Eye (tissue), 1 donor: ENCODE data around the gene LARP1.

Source experiments
- DNase-seq: peaks from one replicate; pipeline ENCODE4 v3.0.0-alpha.2; 2015

LARP1 gene

DNA sequence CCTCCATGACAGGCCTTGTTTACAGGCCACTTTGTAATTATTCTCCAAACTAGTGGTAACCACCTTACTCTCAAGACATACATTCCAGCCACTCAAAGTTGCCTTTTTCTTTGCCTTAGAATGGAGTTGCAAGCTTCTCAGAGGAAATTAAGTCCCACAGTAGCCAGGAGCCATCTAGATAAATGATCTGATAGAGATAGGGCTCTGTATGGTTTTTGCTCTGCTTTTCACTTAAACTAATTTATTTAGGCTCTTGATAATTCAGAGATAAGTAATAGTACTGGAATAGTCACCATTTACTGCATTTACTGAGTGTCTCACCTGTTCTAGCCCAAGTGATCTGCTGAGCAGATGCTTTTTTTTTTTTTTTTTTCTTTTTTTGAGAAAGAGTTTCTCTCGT lies 7.5 kb downstream of the LARP1 start:
- DNase-seq = no peak

DNA sequence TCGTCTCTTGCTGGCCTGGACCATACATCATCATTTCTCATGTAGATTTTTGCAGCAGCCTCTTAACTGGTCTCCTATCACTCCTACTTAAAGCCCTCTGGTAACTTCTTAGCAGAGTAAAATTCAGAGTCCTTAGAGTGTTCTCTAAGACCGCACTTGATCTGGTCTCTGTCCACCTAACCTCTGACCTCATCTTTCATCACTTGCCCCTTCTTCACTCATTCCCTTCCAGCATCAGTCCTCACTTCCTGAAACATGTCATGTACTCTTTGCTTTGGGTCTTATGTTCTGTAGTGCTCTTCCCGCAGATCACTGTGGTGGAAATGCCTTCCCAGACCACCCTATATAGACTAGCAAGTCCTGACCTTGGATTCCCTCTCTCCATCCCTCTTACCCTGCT lies 9.8 kb downstream of the LARP1 start:
- no peak for DNase-seq

DNA sequence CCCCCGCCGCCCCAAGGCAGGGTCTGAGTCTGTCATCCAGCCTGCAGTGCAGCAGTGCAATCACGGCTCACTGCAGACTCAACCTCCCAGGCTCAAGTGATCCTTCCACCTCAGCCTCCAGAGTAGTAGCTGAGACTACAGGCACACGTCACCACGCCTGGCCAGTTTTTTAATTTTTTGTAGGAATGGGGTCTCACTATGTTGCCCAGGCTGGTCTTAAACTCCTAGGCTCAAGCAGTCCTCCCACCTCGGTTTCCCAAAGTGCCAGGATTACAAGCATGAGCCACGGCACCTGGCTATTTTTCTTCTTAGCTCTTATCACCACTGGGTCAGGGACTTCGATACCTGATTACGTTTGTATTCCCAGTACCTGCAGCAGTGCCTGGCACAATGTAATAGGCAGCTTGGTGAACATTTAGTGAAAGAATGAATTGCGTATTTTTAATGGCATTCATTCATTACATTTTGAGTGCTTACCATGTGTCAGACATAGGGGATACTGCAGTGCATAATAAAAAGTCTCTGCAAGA lies 10.3 kb downstream of the LARP1 start:
- DNase-seq = no peak

DNA sequence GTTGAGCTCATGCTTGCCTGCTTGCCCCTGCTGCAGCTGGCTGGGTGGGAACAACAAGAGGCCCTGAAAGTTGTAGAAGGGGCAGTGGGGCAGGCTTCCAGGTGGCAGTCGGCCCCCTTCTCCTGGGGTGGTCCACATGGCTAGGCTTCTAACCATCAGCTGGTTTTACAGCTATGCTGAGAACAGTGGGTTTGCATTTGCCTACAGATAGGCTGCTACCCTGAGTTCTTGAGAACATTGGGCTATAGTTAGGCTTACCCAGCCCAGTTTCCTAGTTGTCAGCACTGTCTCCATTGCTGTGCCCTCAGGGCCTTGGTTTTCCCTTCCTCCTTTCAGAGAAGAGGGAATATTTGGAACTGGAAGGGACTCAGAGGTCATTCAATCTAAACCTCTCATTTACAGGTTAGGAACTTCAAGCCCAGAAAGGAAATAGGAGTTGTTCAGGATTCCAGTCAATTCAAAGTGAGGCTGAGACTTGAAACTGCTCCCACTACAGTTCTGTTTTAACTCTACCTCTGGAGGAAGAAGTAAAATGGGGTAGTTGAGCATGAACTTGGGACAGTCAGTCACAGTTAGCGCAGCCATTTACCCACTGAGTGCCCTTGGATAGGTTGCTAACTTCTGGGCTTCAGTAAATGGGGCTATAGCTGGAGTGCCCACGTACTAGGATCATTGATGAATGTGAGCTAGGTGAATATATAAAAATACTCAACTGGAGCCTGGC lies 11.5 kb downstream of the LARP1 start:
- no peak for DNase-seq

DNA sequence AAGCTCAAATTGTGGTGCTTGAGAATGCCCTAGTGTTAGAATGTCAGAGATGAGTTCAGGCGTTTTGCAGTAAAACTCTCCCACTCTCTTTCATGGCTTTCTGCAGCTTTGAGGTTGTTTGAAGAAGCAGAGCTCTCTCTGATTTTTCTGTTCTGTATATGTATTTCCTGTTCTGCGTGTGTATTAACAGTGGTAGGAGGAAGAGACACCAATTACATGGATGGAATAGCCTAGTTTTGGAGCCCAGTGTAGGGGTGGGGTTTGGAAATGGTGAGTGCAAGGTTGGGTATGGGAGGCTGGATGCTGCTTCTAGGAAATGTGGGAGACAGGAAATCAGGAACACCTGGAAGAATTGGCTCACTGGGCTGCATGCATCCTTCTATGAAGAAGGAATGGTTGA lies 12.4 kb downstream of the LARP1 start:
- no peak for DNase-seq

DNA sequence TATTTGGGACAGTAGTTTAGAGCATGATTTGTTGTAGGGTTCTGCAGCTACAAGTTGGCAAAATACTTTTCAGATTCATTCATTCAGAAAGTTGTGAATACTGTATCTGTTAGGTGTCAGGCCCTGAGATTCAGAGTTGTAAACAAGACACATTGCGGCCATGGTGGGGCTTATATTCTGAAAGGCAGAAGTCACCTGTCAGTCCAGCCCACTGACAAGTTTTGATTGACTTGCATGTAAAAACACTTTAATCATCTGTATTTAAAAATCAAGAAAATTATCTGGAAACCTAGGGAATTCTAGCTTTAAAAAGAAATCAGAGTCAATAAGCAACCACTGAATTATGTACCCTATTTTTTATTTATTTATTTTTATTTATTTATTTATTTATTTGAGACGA lies 13.0 kb downstream of the LARP1 start:
- no peak for DNase-seq

DNA sequence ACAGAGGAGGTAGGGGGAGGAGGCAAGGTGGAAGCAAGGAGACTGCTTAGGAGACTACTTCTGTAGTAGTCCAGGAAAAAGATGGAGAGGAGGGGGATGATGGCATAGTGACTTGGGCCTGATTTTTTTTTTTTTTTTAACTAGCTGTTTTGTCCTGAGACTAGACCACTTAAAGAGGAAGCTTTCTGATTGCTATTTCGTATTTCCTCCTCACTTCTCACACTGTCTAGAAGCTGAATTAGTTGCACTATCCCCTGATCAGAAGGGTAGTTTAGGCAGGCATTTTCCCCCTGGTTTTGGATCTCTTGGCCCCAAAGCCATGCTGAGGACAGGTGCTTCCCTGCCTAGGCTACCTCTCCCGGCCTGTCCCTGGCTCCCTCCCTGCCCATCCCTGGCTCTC lies 14.9 kb downstream of the LARP1 start:
- DNase-seq = no peak

DNA sequence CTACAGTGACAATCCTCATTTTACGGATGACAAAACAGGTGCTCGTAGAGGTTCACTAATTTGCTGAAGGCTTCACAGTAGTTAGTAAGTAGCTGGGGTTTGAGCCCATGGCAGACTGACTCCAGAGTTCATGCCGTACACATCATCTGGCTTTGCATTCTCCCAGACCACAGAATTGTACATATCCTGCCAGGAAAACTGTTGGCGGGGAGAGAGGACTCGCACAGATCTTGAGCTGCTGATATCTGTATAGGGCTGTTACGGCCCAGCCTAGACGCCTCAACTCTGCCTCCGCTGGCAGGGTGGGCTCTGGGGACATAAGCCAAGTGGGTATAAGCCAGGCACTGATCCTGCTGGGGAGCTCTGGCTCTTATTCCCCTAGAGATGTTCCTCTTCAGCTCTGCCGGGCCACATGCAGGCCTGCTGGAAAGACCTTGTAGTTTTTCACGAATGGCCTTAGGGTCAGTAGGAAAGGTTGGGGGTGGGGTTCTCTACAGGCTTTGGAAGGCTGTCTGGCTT lies 16.3 kb downstream of the LARP1 start:
- DNase-seq = peak; percentile 85

DNA sequence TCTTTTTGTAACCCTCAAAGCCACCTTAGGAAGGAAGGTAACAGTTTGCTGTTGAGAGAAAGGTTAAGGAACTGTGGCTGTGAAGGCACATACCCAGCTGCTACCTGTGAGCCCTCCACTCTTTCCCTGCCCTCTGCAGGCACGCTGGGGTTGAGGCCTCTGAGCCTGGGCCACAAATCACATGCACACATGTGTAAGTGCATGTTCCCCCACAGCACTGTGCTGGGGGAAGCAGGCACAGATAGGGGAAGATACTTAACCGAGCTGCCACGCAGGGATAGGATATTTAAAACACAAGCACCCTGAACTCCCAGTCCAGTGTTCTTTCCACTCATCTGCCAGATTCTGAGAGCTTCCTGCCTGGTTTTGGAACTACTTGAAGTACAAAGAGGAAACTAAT lies 18.1 kb downstream of the LARP1 start:
- DNase-seq = no peak

DNA sequence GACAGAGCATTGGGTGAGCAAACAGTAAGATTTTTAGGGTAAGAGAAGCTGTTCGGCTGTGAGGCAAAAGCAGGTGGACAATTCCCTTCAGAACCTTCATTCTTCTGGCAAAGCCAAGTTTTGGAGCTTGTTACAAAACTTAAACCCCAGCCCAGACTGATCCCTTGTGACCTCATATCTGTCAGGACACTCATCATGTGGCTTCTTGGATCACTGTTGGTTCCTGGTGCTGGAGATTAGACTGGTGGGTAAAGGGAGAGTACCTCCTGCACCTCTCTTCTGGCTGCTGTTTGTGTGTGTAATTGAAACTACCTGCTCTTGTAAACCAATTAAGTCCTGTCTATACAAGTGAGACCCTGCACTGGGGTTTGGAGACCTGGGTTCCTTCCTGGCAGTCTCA lies 21.0 kb downstream of the LARP1 start:
- no peak for DNase-seq

DNA sequence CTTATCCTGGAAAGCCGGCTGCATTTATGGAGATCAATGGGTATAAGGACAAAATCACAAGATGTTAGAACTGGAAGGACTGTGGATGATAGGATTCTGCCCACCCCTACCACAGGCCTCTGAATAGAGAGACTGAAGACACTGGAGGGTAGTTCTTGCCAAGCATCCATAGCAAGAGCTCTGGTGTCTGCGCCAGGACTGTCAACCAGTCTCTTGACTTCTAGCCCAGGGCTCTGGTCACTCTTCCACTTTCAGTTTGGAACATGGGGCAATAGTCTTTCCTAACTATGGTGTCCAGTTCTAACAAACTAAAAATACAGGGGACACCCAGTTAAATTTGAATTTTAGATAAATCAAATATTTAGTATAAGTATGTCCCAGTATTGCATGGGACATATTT lies 23.4 kb downstream of the LARP1 start:
- DNase-seq = no peak

DNA sequence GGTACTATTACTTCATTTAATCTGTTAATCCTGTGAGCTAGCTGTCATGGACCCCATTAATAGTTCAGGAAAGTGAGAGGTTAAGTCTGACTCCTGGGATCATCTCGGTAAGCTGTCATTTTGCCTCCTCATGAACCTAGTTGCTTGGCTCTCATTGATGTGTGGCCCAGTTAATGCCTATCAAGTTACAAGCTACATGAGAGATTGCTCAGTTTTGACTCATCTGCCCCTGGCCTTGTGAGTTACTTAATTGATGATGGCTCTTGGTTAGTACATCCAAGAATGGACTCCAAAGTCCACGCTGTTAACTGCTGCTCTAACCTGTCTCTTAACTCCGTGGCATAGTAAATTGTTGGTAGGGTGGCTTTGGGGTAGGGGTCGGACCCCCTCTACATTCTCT lies 23.9 kb downstream of the LARP1 start:
- DNase-seq = no peak

DNA sequence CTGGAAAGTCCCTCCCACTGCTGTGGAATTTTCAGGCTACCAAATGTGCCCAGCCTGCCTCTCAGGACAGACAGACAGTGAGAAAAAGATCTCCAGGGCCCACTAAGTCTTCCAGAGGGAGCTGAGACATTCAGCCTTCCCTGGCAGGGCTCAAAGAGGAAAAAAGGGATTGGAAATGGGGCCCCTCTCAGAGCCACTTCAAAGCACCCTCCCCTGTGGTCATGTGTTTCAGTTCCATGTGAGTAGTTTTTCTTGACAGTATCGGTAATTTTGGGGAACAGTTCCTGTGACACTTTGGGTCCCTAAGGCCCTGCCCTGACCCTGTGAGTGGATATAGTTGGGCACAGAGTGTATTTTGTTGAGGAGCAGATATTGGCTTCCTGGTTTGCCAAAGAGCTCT lies 25.0 kb downstream of the LARP1 start:
- no peak for DNase-seq

DNA sequence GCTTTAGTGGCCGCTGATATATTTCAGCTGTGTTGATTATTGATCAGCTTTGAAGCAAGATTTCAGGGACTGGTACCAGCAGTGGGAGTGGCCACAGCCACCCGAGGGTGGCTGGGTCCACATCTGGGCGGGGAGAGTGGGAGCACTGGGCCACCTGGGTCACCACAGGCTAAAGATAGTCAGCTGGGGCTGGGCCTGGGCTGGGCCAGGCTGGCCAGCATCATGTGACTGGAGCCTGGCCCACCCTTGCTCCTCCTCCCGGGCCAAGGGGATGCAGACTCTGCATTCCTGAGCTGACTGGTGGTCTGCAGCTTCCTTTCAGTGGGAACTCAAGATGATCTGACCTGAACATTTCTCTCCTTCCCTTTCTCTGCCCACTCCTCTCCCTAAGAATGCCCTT lies 27.1 kb downstream of the LARP1 start:
- DNase-seq = no peak

DNA sequence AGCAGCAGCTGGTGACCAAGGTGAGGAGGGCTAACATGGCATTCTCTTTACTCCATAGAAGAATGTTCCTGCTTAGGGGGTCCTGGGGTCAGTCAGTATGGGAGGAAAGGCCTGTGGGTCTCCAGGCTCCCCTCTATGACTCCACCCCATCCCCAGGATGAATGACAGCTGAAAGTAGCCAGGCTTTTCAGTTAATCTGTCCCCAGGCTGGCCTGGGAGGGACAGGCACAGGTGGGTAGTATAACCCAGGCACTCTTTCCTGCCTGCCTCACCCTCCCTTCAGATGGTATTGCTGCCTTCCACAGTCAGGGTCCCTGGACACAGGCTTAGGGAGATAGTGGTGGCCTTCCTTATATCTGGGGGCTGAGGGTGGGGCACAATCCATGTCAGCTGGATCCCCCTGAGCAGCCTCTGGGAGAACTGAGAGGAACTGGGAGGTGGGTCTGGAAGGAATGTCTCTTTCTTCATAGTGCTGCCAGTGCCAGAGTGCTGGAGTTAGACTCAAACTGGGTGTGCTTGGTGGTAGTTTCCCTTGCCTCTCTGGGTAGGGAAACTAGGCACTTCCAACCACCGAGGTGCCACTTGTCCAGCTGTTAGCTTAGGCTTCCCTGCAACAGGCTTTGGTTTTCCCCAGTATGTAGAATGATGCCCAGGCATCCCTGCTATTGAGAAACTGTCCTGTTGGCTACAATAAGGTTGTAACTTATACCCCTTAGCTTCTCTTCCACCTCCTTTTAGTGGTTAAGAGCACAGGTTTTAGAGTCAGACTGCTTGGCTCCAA lies 27.8 kb downstream of the LARP1 start:
- DNase-seq = no peak

DNA sequence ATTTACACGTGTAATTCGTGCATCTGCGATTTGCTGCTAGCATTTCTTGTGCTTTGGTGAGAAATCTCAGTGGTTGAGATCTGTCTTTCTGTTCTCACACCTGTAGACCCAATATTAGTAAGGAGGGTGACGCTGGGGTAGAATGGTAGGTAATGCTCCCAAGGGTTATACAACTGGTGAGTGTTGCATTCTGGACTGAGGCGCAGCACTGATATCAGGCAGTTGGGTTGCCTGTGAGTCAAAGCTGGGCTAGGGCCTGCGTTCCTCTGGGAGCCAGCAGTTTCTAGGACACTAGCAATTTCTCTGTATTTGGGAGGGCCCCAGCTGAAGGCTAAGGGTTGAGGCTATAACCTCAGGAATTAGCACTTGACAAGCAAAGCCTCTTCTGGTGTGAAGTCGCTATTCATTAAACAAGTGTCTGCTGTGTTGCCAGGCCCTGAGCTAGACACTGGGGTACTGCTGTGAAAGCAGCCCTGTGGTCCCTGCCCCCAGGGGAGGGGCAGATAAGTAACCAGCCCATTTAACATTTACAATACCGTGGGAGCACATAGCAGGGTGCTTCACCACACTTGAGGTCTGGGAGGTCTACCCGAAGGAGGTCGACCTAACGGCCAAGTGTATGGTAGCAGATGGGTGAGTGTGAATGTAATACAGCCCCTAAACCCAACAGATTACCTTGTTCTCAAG lies 28.7 kb downstream of the LARP1 start:
- no peak for DNase-seq

DNA sequence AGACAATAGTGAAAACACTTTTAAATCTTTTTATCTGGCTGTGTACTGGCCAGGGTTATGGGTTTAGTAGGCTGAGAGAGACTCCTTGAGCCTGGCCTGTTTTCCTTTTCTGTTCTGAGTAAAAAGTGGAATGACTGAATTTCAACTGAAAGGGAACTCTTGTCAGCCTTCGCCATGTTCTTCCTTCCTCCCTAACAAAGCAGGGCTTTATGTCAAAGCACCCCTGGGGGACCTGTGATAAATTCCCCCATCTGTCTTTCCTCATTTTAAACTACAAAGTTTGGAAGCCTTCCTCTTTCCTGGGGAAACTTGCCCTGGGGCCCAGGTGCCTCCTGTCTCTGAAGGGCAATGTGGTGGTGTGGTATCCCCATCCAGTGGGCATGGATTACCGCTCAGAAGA lies 29.7 kb downstream of the LARP1 start:
- DNase-seq = no peak

DNA sequence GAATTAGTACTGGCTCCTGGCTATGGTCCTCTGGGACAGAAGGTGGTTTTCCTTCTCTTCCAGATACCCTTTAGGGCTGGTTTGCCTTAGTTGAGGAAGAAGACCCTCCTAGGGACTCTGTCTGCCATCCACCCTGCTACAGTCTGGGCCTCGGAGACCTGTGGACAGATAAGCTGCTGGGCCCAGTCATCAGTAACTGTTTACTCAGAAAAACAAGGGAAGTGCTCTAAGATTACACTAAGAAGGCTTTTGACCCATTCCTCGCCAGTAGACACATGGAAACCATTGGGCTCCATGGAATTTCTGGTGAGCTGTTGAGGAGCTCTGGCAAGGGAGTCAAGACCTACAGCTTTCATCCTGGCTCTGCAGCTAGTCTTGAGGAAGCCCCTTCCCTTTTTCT lies 31.2 kb downstream of the LARP1 start:
- no peak for DNase-seq

DNA sequence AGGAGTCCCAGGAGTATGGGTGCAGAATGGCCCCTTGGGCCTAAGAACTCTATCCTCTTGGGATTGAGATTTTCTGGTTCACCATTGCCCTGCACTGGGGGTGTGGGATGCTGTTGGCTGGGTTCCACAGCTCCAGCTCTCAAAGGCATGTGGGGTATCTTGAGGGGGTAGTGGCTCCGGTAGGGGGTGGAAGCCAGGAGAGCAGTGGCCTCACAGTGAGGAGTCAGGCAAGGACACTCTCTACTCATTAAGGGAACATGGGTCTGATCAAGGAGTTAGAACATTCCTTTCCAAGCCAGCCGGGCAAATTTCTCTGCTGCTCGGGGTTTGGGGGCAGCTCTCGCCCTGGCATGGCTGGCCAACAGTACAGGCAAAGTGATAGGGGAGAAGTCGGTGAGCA lies 33.0 kb downstream of the LARP1 start:
- DNase-seq = no peak

DNA sequence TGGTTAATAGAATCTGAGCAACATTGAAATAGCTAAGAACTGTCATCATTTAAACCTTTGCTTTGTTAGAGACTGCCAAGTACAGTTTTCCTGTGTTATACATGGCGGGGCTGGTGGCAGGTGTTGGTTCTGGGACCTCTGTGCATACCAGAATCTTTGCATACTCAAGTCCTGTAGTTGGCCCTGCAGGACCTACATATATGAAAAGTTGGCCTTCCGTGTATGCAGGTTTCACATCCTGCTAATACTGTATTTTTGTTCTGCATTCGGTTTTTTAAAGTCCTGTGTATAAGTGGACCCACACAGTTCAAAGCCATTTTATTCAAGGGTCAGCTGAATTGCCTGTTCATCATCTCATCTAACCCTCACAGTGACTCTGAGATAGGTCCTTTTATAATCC lies 36.4 kb downstream of the LARP1 start:
- DNase-seq = no peak

DNA sequence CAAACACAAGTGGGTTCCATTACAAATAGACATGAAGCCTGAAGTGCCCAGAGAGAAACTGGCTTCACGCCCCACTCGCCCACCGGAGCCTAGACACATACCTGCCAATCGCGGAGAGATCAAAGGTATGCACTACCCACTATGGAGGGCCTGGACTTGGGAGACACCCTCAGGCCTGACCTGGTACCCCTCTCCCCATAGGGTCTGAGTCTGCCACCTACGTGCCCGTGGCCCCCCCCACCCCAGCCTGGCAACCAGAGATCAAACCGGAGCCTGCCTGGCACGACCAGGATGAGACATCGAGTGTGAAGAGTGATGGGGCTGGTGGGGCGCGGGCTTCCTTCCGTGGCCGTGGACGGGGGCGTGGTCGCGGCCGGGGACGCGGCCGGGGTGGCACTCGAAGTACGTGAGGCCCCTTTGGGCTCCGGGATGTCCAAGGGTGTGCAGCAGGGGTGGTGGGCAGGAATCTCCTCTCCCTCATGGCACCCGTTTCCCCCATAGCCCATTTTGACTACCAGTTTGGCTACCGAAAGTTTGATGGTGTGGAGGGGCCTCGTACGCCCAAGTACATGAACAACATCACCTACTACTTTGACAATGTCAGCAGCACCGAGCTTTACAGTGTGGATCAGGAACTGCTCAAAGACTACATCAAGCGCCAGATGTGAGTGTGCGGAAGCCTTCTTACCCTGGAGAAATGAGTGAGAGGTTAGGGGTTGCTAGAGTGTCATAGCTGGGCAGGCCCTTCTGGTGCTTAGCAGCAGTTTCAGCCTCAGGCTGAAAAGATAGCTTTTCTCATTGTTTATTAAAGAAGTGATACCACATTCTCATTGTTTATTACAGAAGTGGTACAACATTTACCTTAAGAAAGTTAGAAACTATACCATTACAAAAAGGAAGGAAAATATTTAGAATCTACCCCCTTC lies 38.7 kb downstream of the LARP1 start:
- no peak for DNase-seq

DNA sequence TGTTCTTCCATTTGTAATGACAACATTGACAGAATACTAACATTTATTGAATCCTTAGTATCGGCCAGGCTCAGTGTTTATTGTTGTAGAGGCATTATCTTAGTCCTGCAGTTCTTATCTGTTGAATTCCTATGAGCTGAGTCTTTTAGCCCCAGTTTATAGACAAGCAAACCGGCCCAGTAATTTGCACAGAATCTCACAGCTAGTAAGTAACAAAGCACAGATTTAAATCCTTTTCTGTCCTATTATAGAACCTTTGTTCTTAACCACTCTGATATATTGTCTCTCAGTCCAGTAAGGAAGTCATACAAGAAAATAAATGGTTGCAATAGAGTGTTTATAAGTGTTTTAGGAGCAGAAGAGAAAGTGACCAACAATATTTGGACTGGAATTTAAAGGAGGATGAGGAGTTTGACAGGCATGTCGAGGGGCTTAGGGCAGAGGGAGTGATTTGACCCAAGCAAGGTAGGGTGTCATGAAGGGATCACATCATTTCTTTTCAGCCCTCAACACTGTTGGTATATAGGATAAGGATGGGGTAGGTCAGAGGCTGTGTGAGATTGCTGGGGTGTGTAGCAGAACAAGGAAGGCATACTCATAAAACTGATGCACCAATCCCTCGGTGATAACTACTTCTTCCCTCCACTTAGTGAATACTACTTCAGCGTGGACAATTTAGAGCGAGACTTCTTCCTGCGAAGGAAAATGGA lies 39.5 kb downstream of the LARP1 start:
- no peak for DNase-seq
